AG04449 (cell line): Measurements from ENCODE around the gene CTAG1A.

Experiments used
- CTCF ChIA-PET: fragments of 350-600 bp; formaldehyde crosslinking; extraction: SDS; loops from one replicate; lab custom pipeline; 2021; ENCODE audit warnings: antibody characterized with exemption; lab: Yijun Ruan, JAX
- POLR2A ChIA-PET: fragments of 400-600, 350-600 bp; formaldehyde crosslinking; extraction: SDS; loops from one replicate; lab custom pipeline; 2020; ENCODE audit warnings: antibody characterized with exemption, inconsistent platforms; lab: Yijun Ruan, JAX
- DNase-seq: peaks from one replicate; pipeline ENCODE4 v3.0.0-alpha.2; 2010; ENCODE audit warnings: low read depth, low spot score
- H3K4me3 ChIP-seq: 2 replicates; pipeline ENCODE4 v1.5.1; 2011; ENCODE audit warnings: low read depth, mild to moderate bottlenecking, control low read depth, low read length
- CTCF ChIP-seq: IDR thresholded peaks from one replicate; pipeline ENCODE4 v1.5.1; 2011; ENCODE audit warnings: mild to moderate bottlenecking, moderate library complexity, low read length, control low read depth, inconsistent platforms; ENCODE audit not compliant: insufficient read depth; ENCODE audit errors: missing control alignments

Gene CTAG1A

GRCh38 chrX:154598656-154599055, 13.7 kb downstream of the CTAG1A start:
- CTCF ChIA-PET, result interaction anchor here (1.1 kb wide), 1 partner anchor 13 kb away, joined by 3 read pairs; no protein-coding TSS in a partner anchor
- DNase-seq, result no peak
- no peak for TF ChIP-seq CTCF
- H3K4me3 ChIP-seq, result no peak overlapping the region
- POLR2A ChIA-PET, result no interaction called here

GRCh38 chrX:154599531-154599930, 14.6 kb downstream of the CTAG1A start:
- ChIA-PET POLR2A (no interaction called here), CTCF (interaction anchor here (1.1 kb wide), 1 partner anchor 12 kb away, joined by 3 read pairs; no protein-coding TSS in a partner anchor)
- H3K4me3 ChIP-seq, result no peak overlapping the region
- DNase-seq, result no peak
- no peak for TF ChIP-seq CTCF

- H3K4me3 ChIP-seq, result no peak overlapping the region
- DNase-seq, result no peak
- CTCF ChIA-PET, result interaction anchor here (1.2 kb wide), 1 partner anchor 198 kb away, joined by 3 read pairs; no protein-coding TSS in a partner anchor
- POLR2A ChIA-PET, result no interaction called here
- no peak for TF ChIP-seq CTCF
Measured at GRCh38 chrX:154600759-154601374, 15.9 kb downstream of the CTAG1A start.

- ChIA-PET POLR2A (no interaction called here), CTCF (interaction anchor here (1.2 to 2.5 kb wide), 2 partner anchors 147 to 196 kb away, joined by 3 to 9 read pairs; no protein-coding TSS in a partner anchor)
- H3K4me3 ChIP-seq, result no peak overlapping the region
- no peak for DNase-seq
- no peak for TF ChIP-seq CTCF
Measured at GRCh38 chrX:154602226-154602625, 17.3 kb downstream of the CTAG1A start.

- ChIA-PET CTCF (interaction anchor here (2.5 kb wide), 1 partner anchor 146 kb away, joined by 9 read pairs; no protein-coding TSS in a partner anchor), POLR2A (no interaction called here)
- H3K4me3 ChIP-seq, result no peak overlapping the region
- no peak for TF ChIP-seq CTCF
- DNase-seq, result no peak
Measured at GRCh38 chrX:154602766-154603437, 18.0 kb downstream of the CTAG1A start.
